PC-9 (cell line): ENCODE results near the gene ERC1. TPM values are rescaled to one million over a fixed set of nuclear protein-coding genes. Genes with fewer than 3 reads are reported as not detected.
A peak's percentile ranks its signal among the peaks of the same experiment; 100 is the strongest.

Experiments used
- BruUV-seq: library from RNA; stranded (reverse); fragments of 400-500 nt; replicated peaks from 2 replicates; lab custom pipeline; 2021; lab: Mats Ljungman, UMichigan
- CTCF ChIA-PET: fragments of 300-600 bp; sonication (Branson Sonifier 250); formaldehyde crosslinking; loops from one replicate; lab custom pipeline; 2022; ENCODE audit warnings: antibody characterized with exemption; lab: Charles Lee
- POLR2A ChIA-PET: fragments of 300-600 bp; sonication (Branson Sonifier 250); formaldehyde crosslinking; loops from one replicate; lab custom pipeline; 2022; ENCODE audit warnings: antibody characterized with exemption; ENCODE audit not compliant: unreplicated experiment; lab: Charles Lee
- DNase-seq, 2 experiments: peaks; one replicate each; pipeline versions ENCODE4 v3.0.0 to v3.0.0-alpha.2; 2015 to 2022; ENCODE audit warnings: mixed read lengths in 1 of 2
- H2AFZ ChIP-seq: fragments of 200-600 bp; sonication (generic); 2 replicates; pipeline ENCODE4 v1.8.1; 2017; ENCODE audit warnings: antibody characterized with exemption
- H3F3A ChIP-seq: fragments of 200-600 bp; sonication (generic); 2 replicates; pipeline ENCODE4 v1.8.1; 2017; ENCODE audit warnings: antibody characterized with exemption, mild to moderate bottlenecking, low read depth; ENCODE audit not compliant: insufficient read depth
- H3K27ac ChIP-seq: fragments of 200-600 bp; sonication (generic); 2 replicates; pipeline ENCODE4 v1.6.1; 2016; ENCODE audit warnings: mixed run types
- H3K27me3 ChIP-seq: fragments of 200-600 bp; sonication (generic); 2 replicates; pipeline ENCODE4 v1.6.1; 2016; ENCODE audit warnings: low read depth, mixed run types; ENCODE audit not compliant: insufficient read depth
- H3K36me3 ChIP-seq: fragments of 200-600 bp; sonication (generic); 2 replicates; pipeline ENCODE4 v1.6.1; 2016; ENCODE audit warnings: low read depth, mixed run types
- H3K4me1 ChIP-seq: fragments of 200-600 bp; sonication (generic); replicated peaks from 2 replicates; pipeline ENCODE4 v1.6.1; 2016; ENCODE audit warnings: mixed run types; ENCODE audit not compliant: insufficient read depth
- H3K4me2 ChIP-seq: fragments of 200-600 bp; sonication (generic); 2 replicates; pipeline ENCODE4 v1.6.1; 2017; ENCODE audit warnings: mixed run types
- H3K4me3 ChIP-seq: fragments of 200-600 bp; sonication (generic); 2 replicates; pipeline ENCODE4 v1.6.1; 2016; ENCODE audit warnings: mixed run types
- H3K79me2 ChIP-seq: fragments of 200-600 bp; sonication (generic); 2 replicates; pipeline ENCODE4 v1.6.1; 2017; ENCODE audit warnings: low read depth, mixed run types
- H3K9me2 ChIP-seq: fragments of 200-600 bp; sonication (generic); 2 replicates; pipeline ENCODE4 v1.8.1; 2017; ENCODE audit warnings: mild to moderate bottlenecking; ENCODE audit not compliant: insufficient read depth
- H3K9me3 ChIP-seq: fragments of 200-600 bp; sonication (generic); 2 replicates; pipeline ENCODE4 v1.8.1; 2016; ENCODE audit warnings: low read depth; ENCODE audit not compliant: insufficient read depth
- H4K20me1 ChIP-seq: fragments of 200-600 bp; sonication (generic); 2 replicates; pipeline ENCODE4 v1.8.1; 2017; ENCODE audit not compliant: insufficient read depth
- CTCF ChIP-seq: fragments of 200-600 bp; sonication (generic); conservative IDR thresholded peaks from 2 replicates; pipeline ENCODE4 v1.6.1; 2017; ENCODE audit warnings: mixed run types, antibody characterized with exemption, mild to moderate bottlenecking, moderate library complexity
- EZH2 ChIP-seq: fragments of 200-600 bp; sonication (generic); IDR thresholded peaks from 2 replicates; pipeline ENCODE4 v1.8.0; 2017; ENCODE audit warnings: antibody characterized with exemption, low read depth
- intact Hi-C: fragments of 100-400 bp; cut with micrococcal nuclease; formaldehyde crosslinking; loops from one replicate; pipeline ENCODE4 v1.10.0; 2022; ENCODE audit not compliant: unreplicated experiment
- total RNA-seq: library from RNA; stranded (reverse); gene quantifications from 2 replicates; pipeline ENCODE4 v1.2.3, GENCODE V29; 2021

Gene ERC1
- total RNA-seq, 1 experiment from 2014 or later: 52.0 TPM

- POLR2A ChIA-PET: interaction anchor here (0.6 to 0.7 kb wide), 3 partner anchors 10 to 268 kb away, joined by 3 read pairs; no protein-coding TSS in a partner anchor
These were observed 482.4 kb downstream of the ERC1 start for GRCh38 chr12:1473418-1473817.

GRCh38 chr12:1474041-1474573 lies 483.1 kb downstream of the ERC1 start:
- H3K79me2 ChIP-seq: no peaks in the 10 kb centered on the region
- peak overlapping the region; percentile 33 for H3K27ac ChIP-seq
- intact Hi-C loops: loop anchor here (1.0 to 2.0 kb wide), 4 partner anchors 23 to 356 kb away; no protein-coding TSS in a partner anchor
- no TSS peak for BruUV-seq
- no peaks in the 10 kb centered on the region for H4K20me1 ChIP-seq
- no peak for TF ChIP-seq CTCF
- TF ChIP-seq EZH2: no peak
- H3K36me3 ChIP-seq: no peaks in the 10 kb centered on the region
- H3K9me2 ChIP-seq: no peaks in the 10 kb centered on the region
- no peak overlapping the region for H3K4me3 ChIP-seq
- H3K4me2 ChIP-seq: peak overlapping the region; percentile 64
- peaks cover 31% of the 10 kb centered on the region for H3F3A ChIP-seq
- DNase-seq: peak; percentile 55 to 80
- no peak overlapping the region for H2AFZ ChIP-seq
- peaks cover 34% of the 10 kb centered on the region for H3K4me1 ChIP-seq
- ChIA-PET POLR2A (interaction anchor here (0.5 to 0.7 kb wide), 7 partner anchors 10 to 662 kb away, joined by 3 to 6 read pairs (median 3); no protein-coding TSS in a partner anchor), CTCF (interaction anchor here (1.6 kb wide), 1 partner anchor 356 kb away, joined by 15 read pairs; no protein-coding TSS in a partner anchor)
- no peaks in the 10 kb centered on the region for H3K9me3 ChIP-seq
- no peaks in the 10 kb centered on the region for H3K27me3 ChIP-seq

More at GRCh38 chr12:1473418-1473817, 482.4 kb downstream of the ERC1 start:
- Histone ChIP-seq H2AFZ (no peak overlapping the region), H3F3A (peaks cover 31% of the 10 kb centered on the region), H3K4me1 (peaks cover 34% of the 10 kb centered on the region), H3K4me2 (peak overlapping the region; percentile 64), H3K36me3 (no peaks in the 10 kb centered on the region), H3K79me2 (no peaks in the 10 kb centered on the region), H4K20me1 (no peaks in the 10 kb centered on the region), H3K27me3 (no peaks in the 10 kb centered on the region), H3K9me2 (no peaks in the 10 kb centered on the region), H3K9me3 (no peaks in the 10 kb centered on the region), H3K27ac (peak overlapping the region; percentile 33), H3K4me3 (no peak overlapping the region)
- intact Hi-C loops: no loop called here
- BruUV-seq: no TSS peak
- CTCF ChIA-PET: interaction anchor here (1.6 kb wide), 1 partner anchor 355 kb away, joined by 15 read pairs; no protein-coding TSS in a partner anchor
- TF ChIP-seq EZH2 (no peak), CTCF (no peak)
- DNase-seq: no peak

GRCh38 chr12:1474574-1475153 lies 483.6 kb downstream of the ERC1 start:
- Histone ChIP-seq H3K36me3 (no peaks in the 10 kb centered on the region), H3K9me3 (no peaks in the 10 kb centered on the region), H4K20me1 (no peaks in the 10 kb centered on the region), H3F3A (peaks cover 31% of the 10 kb centered on the region), H3K79me2 (no peaks in the 10 kb centered on the region), H3K27me3 (no peaks in the 10 kb centered on the region), H3K9me2 (no peaks in the 10 kb centered on the region), H3K4me2 (peak overlapping the region; percentile 64), H3K4me1 (peaks cover 34% of the 10 kb centered on the region), H2AFZ (no peak overlapping the region), H3K27ac (peak overlapping the region; percentile 33; the same call in 1 of the 2 replicates), H3K4me3 (no peak overlapping the region)
- BruUV-seq: TSS peak; percentile 18
- no peak for TF ChIP-seq EZH2
- no peak for TF ChIP-seq CTCF
- intact Hi-C loops: loop anchor here (1.0 to 2.0 kb wide), 4 partner anchors 22 to 356 kb away; no protein-coding TSS in a partner anchor
- DNase-seq: peak in 1 of 2 experiments; percentile 47
- ChIA-PET CTCF (interaction anchor here (1.6 kb wide), 1 partner anchor 356 kb away, joined by 15 read pairs; no protein-coding TSS in a partner anchor), POLR2A (interaction anchor here (0.5 to 0.7 kb wide), 4 partner anchors 18 to 663 kb away, joined by 3 to 6 read pairs (median 4); no protein-coding TSS in a partner anchor)
